Measurements from ENCODE around the gene NSUN5. TPM values are rescaled to one million over a fixed set of nuclear protein-coding genes. Genes with fewer than 3 reads are reported as not detected.

NSUN5 gene
- 10 to 100 TPM; 35.9 to 39.3 (median 37.4) TPM for total RNA-seq
- 32.9 TPM for total RNA-seq (2013)

GRCh38 chr7:73308665-73309214 is at the start of gene NSUN5:
Gene NSUN5, minus strand, starts transcription at chr7:73308826. Its CDS starts 36 bp downstream, at chr7:73308790.
- Mint-ChIP-seq H3K4me1 (peaks cover 25 to 37% of the 10 kb centered on the region in 2 donors), H3K27ac (peak within 1 kb of the TSS; percentile 83 to 94), H3K9me3 (no peaks in the 10 kb centered on the region), H3K36me3 (no peaks in the 10 kb centered on the region), H3K27me3 (ENCODE audit: low read depth in 2 of 2) (no peaks in the 10 kb centered on the region), H3K4me3 (peak within 1 kb of the TSS; percentile 99)
- DNase-seq, result peak; percentile 85 to 93
- H3K27ac ChIP-seq (ENCODE audit: low read length), result peak within 1 kb of the TSS; percentile 58
- TF ChIP-seq, protein P1, sequence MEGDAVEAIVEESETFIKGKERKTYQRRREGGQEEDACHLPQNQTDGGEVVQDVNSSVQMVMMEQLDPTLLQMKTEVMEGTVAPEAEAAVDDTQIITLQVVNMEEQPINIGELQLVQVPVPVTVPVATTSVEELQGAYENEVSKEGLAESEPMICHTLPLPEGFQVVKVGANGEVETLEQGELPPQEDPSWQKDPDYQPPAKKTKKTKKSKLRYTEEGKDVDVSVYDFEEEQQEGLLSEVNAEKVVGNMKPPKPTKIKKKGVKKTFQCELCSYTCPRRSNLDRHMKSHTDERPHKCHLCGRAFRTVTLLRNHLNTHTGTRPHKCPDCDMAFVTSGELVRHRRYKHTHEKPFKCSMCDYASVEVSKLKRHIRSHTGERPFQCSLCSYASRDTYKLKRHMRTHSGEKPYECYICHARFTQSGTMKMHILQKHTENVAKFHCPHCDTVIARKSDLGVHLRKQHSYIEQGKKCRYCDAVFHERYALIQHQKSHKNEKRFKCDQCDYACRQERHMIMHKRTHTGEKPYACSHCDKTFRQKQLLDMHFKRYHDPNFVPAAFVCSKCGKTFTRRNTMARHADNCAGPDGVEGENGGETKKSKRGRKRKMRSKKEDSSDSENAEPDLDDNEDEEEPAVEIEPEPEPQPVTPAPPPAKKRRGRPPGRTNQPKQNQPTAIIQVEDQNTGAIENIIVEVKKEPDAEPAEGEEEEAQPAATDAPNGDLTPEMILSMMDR (IDR thresholded peaks at IDR 0.05), result no peak
- peak; percentile 98 to 99 (median 99) for ATAC-seq
- intact Hi-C loops (cut with micrococcal nuclease), result no loop called here
- H3K4me3 ChIP-seq (ENCODE audit: low read length), result peak within 1 kb of the TSS; percentile 81
- no peaks in the 10 kb centered on the region for H3K9me3 ChIP-seq (ENCODE audit: control insufficient read depth, insufficient read depth, low read length)
- no peaks in the 10 kb centered on the region for H3K27me3 ChIP-seq (ENCODE audit: control insufficient read depth, insufficient read depth, low read length)
- 13% methylated on average over 40 of the region's 40 CpGs for WGBS (ENCODE audit: insufficient coverage)
- H3K36me3 ChIP-seq (ENCODE audit: control insufficient read depth, insufficient read depth, low read length), result peaks cover 16% of the 10 kb centered on the region
- peaks cover 20% of the 10 kb centered on the region for H3K4me1 ChIP-seq (ENCODE audit: control insufficient read depth, insufficient read depth, low read length)

- peaks cover 0 to 4% of the 10 kb centered on the region in 2 donors for H3K27me3 Mint-ChIP-seq (ENCODE audit: low read depth in 2 of 2)
- no peak overlapping the region for H3K27ac Mint-ChIP-seq
- peaks cover 10% of the 10 kb centered on the region for H3K4me1 ChIP-seq (ENCODE audit: control insufficient read depth, insufficient read depth, low read length)
- H3K9me3 Mint-ChIP-seq, result peaks cover 0 to 7% of the 10 kb centered on the region in 2 donors
- peaks cover 4% of the 10 kb centered on the region for H3K9me3 ChIP-seq (ENCODE audit: control insufficient read depth, insufficient read depth, low read length)
- intact Hi-C loops (cut with micrococcal nuclease), result no loop called here
- peaks cover 2% of the 10 kb centered on the region for H3K27me3 ChIP-seq (ENCODE audit: control insufficient read depth, insufficient read depth, low read length)
- WGBS (ENCODE audit: insufficient coverage), result 86% methylated on average over 3 of the region's 5 CpGs
- TF ChIP-seq, protein P1 (IDR thresholded peaks at IDR 0.05), result no peak
- no peaks in the 10 kb centered on the region for H3K36me3 Mint-ChIP-seq
- H3K4me3 Mint-ChIP-seq, result no peak overlapping the region
- ATAC-seq (no peak), DNase-seq (no peak)
- H3K4me1 Mint-ChIP-seq, result peaks cover 0 to 14% of the 10 kb centered on the region in 2 donors
- no peak overlapping the region for H3K4me3 ChIP-seq (ENCODE audit: low read length)
- no peak overlapping the region for H3K27ac ChIP-seq (ENCODE audit: low read length)
- no peaks in the 10 kb centered on the region for H3K36me3 ChIP-seq (ENCODE audit: control insufficient read depth, insufficient read depth, low read length)
These were observed 47.5 kb upstream of the NSUN5 start for GRCh38 chr7:73356159-73356558.

GRCh38 chr7:73354821-73355220 is 46.2 kb upstream of the NSUN5 start:
- H3K4me1 ChIP-seq (ENCODE audit: control insufficient read depth, insufficient read depth, low read length), result peaks cover 10% of the 10 kb centered on the region
- WGBS (ENCODE audit: insufficient coverage), result 91% methylated on average over 17 of the region's 17 CpGs
- ATAC-seq, result no peak
- Mint-ChIP-seq H3K9me3 (peaks cover 0 to 7% of the 10 kb centered on the region in 2 donors), H3K27ac (no peak overlapping the region), H3K36me3 (no peaks in the 10 kb centered on the region), H3K4me1 (peaks cover 0 to 14% of the 10 kb centered on the region in 2 donors), H3K4me3 (no peak overlapping the region), H3K27me3 (ENCODE audit: low read depth in 2 of 2) (peaks cover 0 to 4% of the 10 kb centered on the region in 2 donors)
- H3K9me3 ChIP-seq (ENCODE audit: control insufficient read depth, insufficient read depth, low read length), result peaks cover 4% of the 10 kb centered on the region
- intact Hi-C loops (cut with micrococcal nuclease), result no loop called here
- H3K36me3 ChIP-seq (ENCODE audit: control insufficient read depth, insufficient read depth, low read length), result no peaks in the 10 kb centered on the region
- H3K4me3 ChIP-seq (ENCODE audit: low read length), result no peak overlapping the region
- TF ChIP-seq, protein P1 (IDR thresholded peaks at IDR 0.05), result no peak
- DNase-seq, result no peak
- H3K27ac ChIP-seq (ENCODE audit: low read length), result no peak overlapping the region
- peaks cover 2% of the 10 kb centered on the region for H3K27me3 ChIP-seq (ENCODE audit: control insufficient read depth, insufficient read depth, low read length)

- Mint-ChIP-seq H3K36me3 (no peaks in the 10 kb centered on the region), H3K27ac (no peak overlapping the region), H3K4me3 (no peak overlapping the region), H3K27me3 (ENCODE audit: low read depth in 2 of 2) (no peaks in the 10 kb centered on the region), H3K9me3 (peaks cover 0 to 7% of the 10 kb centered on the region in 2 donors), H3K4me1 (peaks cover 0 to 14% of the 10 kb centered on the region in 2 donors)
- no peak for ATAC-seq
- intact Hi-C loops (cut with micrococcal nuclease), result no loop called here
- Histone ChIP-seq H3K27ac (ENCODE audit: low read length) (no peak overlapping the region), H3K27me3 (ENCODE audit: control insufficient read depth, insufficient read depth, low read length) (peaks cover 2% of the 10 kb centered on the region), H3K4me3 (ENCODE audit: low read length) (no peak overlapping the region), H3K4me1 (ENCODE audit: control insufficient read depth, insufficient read depth, low read length) (peaks cover 10% of the 10 kb centered on the region), H3K36me3 (ENCODE audit: control insufficient read depth, insufficient read depth, low read length) (no peaks in the 10 kb centered on the region), H3K9me3 (ENCODE audit: control insufficient read depth, insufficient read depth, low read length) (peaks cover 4% of the 10 kb centered on the region)
- DNase-seq, result no peak
- TF ChIP-seq, protein P1 (IDR thresholded peaks at IDR 0.05), result no peak
- whole genome bisulfite sequencing (ENCODE audit: insufficient coverage), result 88% methylated on average over 7 of the region's 9 CpGs
These were observed 45.6 kb upstream of the NSUN5 start for GRCh38 chr7:73354196-73354595.
